NCI-H146 treated with DMSO at 0.1 percent for 48 hours (cell line): ENCODE results near the gene CSF1R.

Experiments used
- DNase-seq: peaks from one replicate; lab custom pipeline; 2025; ENCODE audit not compliant: unreplicated experiment; lab: John Stamatoyannopoulos, UW

Gene CSF1R

DNA sequence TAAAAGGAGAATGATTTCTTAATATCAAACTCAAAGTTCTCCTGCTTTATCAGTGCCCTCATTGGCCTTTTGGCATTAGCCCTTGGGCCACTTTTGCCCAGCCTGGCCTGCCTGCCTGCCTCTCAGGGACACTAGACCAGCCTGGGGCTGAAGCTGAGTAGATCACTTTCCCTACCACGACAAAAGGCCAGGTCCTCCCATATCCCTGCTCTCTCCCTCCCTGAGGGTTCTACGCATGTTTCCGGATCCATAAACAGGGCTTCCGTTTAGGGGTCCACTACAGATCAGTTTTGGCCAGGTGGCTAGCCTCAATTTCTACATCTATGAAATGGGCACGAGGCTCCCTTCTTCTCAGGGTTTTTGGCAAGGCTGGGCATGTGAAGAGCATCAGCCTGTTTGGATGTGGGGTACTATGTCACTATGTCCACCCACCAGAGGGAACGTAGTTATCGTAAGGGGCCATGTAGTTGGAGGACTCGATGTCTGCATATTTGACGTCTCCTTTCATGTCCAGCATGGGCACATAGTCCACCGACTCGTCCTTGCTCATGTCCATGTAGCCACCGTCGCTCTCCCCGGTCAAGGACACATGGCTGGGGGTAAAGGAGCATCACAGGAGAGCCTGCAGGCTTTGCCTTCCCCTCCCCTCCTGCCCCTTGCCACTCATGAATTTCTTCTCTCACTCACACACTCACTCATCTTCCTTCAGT lies 35.2 kb upstream of the CSF1R start:
- DNase-seq = no peak

DNA sequence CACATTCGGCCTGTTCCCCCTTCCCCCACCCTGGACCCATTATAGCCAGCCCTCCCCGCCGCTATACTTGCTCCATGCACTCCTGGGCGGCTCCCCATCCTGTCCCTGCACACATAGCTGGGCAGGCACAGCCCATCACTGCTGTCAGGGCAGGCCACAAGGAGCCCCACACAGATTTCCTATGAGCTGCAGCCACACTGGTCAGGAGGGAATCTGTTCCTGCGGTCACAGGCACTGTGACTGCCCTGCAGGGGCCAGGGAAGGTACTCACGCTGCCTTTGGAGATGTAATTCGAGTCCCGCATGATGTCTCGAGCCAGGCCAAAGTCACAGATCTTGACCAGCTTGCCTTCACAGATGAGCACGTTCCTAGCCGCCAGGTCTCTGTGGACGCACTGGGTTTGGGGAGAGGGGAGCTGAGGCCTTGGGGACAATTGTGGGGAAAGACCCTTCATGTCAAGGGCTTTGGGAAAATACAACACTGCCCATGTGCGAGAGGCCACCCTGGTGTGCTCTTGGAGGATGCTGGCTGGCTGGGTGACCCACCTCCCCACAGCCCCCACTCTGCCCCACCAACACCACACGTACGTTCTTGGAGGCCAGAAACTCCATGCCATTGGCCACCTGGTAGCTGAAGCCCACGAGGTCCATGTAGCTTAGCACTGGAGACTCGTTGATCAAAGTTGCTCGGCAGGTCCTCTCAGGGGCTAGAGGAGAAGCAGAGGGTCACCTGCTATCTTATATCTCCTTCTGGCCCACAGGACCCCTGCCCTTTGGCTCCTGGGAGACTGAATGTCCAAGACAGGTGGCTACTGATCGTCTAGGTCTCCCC lies 34.5 kb upstream of the CSF1R start:
- DNase-seq = no peak

GRCh38 chr5:150120062-150120441 lies 33.7 kb upstream of the CSF1R start:
- no peak for DNase-seq

DNA sequence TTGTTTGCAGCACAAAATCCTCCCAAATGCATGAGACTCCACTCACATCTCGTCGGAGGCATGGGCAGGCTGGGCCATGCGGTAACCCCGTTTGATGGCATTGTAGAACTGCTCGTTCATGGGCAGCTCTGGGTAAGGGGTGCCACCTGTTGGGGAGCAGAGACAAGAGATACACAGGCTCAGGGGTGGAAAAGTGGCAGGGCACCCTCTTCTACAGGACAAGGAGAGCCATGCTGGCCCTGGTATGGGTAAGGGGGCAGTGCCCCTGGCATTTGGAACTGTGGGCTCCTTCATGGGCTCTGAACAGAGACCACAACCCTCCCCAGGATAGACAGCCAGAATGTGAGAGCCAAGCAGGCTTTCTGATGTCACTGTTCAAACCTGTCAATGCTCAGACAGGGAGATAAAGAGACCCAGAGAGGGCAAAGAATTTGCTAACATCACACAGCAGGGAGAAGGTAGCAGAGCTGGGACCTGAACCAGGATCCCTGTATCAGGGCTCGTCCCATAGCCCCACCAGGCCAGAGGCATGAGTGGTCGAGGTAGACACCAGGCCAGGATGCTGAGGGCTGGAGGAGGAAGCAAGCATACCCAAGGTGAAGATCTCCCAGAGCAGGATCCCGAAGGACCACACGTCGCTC lies 33.2 kb upstream of the CSF1R start:
- DNase-seq = no peak

DNA sequence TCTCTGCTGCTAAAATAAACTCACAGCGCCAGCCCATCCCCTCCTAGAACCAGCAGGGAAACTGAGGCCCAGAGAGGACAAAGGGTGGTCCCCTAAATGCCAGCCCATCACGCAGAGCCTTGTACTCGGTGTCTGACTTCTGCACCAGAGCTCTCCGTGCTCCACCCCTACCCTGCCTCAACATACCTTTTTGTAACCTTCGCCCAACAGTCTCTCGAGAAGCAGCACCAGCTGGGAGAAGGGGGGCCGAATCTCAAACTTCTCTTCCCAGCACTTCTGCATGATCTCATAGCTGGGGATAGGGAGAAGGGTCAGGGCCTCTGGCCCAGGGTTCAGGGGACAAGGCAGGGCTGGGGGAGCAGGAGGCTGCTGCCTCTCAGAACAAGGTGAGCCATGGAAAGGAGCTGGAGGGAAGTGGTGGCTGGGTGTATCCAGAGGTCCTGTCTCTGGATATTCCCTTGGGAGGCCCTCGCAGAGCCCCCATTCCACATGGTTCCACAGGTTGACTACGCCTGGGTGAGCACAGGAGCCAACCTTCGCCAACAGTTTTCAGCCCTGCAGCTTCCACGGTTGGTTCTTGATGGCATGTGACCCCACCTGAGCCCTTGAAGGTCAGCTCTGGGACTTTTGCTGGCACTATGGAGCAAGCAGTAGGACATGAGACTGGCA lies 32.3 kb upstream of the CSF1R start:
- DNase-seq = no peak

- DNase-seq = no peak
Measured at GRCh38 chr5:150117945-150118560, 31.7 kb upstream of the CSF1R start.

GRCh38 chr5:150116667-150117400 lies 30.5 kb upstream of the CSF1R start:
- no peak for DNase-seq

DNA sequence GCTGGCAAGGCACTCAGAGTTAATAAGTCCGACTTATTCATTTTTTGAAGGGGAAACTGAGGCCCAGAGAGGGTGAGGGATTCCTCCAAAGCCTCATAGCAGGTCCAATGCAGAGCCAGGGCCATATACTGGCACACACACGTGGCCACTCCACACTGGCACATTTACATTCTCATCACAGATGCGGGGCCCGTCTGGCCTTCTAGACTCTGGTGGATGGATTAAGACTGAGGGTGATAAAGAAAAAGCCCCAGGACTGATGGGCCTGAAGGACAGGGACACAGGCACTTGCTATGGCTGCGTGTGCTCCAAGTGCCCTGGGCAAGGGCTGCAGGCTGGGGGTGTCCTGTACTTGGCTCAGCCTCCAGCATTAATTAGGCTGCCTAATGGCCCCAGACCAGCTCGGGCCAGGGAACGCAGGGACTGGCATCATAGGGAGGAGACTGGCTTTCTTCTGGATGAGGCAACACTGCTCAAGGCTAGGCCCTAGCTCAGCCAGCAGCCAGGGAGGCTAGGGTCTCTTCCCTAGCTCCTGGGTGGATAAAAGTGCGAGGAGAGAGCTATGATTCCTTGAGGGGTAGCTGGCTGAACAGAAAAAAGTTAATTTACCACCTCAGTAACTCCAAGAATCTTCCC lies 28.5 kb upstream of the CSF1R start:
- no peak for DNase-seq

GRCh38 chr5:150114102-150114641 lies 27.8 kb upstream of the CSF1R start:
- DNase-seq = no peak

- no peak for DNase-seq
Measured at GRCh38 chr5:150113047-150113744, 26.8 kb upstream of the CSF1R start.

DNA sequence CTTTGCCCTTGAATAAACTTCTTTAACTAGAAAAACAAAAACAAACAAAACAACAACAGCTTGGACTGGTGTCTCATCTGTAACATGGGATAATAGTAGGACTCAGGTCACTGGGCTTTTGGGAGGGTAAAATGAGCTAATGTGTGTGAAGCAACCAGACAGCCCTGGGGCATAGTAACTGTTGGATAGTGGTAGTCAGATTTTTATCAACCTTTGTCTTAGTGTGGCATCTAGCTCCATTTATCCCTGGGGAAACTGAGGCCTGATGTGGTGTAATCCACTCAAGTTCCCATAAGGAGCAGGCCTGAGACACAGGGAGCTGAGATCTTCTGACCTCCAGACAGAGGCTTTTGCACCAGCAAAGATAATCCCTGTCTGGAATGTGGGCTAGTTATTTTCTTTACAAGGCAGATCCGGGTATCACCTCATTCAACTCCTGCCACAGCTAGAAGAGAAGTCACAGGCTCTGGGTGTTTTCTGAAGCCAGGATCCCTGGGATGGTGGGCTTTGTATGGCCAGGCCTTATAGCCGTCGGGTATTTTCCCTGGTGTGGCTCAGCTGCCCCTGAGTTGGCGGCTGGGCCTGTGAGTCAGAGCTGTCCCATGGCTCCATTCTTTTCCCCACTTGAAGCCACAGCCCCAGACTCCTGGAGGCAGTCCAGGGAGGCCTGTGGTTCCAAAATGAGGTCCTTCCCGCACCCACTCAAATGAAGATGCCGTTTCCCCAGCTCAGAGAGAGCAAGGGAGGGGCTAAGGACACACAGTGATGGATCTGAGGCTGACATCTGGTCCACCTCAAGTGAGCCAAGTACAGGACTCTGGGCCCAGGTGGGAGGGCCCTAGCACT lies 26.1 kb upstream of the CSF1R start:
- DNase-seq = no peak

DNA sequence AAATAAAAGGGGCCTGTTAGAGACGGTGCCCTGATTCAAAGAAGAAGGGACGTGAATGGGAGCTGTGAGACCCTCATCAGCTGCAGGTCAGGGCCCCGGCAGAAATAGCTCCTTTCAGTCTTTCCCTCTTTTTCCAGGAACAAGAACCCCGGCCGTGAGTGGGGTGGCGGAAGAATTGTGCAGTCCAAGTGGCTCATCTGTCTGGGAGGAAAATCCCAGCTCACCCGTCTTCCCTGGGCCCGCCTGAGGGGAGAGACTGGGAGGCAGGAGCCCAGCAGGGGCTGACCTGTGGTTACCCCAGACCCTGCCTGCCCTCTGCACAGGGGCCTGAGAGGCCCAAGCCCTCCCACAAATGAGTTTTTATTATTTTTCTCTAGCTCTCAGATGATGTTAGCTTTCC lies 24.8 kb upstream of the CSF1R start:
- DNase-seq = no peak

DNA sequence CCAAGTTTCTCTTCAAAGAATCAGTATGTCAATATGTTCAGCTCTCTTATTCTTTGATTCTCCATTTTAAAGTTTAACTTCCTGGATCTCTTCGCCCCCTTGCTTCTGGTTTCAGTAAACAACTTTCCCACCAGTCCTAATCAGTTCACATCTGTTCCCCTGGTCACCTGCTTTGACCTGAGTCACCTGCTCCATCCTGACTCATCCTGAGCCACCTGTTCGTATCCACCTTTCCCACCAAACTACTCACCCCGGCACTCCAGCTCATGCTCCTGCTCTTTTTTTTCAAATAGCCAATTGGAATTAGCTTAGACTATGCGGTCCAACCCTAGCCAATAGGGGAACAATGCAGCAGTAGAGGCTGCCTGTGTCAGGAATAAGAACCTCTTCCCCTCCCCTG lies 23.6 kb upstream of the CSF1R start:
- DNase-seq = no peak

DNA sequence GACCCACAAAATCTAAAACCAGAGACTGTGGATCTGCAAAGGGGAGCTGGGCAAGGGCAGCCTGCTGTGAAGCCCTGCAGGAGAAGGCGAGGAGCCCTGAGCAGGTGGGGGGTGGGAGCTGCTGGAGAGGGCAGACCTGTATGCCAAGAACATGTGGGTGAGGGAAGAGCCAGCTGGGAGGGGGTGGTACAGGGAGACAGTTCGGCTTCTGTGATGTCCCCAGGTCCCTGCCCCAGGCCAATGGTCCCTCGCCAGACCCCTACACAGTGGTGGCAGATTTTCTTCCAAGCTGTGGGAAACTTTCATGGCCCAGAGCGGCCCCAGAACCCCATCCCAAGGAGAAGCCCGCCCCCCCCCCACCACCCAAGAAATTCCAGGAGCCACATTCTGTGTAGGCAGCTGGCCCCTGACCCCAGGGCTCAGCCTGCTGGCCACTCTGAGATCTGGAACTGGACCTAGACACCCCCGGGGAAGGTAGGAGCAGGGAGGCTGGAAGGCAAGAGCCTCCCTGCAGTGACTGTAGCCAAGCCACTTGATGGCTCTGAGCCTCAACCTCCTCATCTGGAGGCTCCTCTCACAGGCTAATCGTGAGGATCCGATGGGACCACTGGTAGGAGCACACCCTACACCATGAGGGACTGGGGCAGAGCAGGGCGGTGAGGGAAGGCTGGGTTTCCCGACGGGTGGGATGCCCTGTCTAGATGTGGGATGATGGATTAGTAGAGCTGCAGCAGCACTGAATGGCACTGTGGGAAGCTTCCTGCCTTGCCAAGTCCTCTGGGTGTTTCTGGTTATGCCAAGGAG lies 22.6 kb upstream of the CSF1R start:
- no peak for DNase-seq

DNA sequence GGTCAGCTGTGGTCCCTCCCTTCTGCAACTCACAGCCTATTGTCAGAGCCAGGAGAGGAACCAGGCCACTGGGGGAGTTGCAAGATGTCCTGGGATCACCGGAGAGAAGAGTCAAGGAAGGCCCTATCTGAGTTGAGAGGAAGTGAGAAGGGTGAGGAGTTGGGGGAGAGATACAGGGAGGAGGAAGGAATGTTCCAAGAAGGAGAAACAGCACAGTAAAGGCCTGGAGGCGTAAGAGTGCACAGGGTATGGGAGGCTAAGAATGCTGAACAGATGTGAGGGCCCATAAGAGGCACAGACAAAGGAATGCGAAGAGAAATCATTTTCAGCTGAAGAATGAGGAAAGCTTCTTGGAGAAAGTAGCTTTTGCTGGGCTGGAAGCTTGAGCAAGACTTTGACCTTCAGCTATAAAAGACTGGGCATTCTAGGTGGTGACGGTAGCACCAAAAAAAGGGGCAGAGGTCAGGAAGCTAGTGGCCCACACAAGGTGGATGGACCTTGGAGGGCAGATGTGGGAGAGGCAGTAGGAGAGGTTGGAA lies 21.6 kb upstream of the CSF1R start:
- no peak for DNase-seq

- peak; percentile 15 for DNase-seq
Measured at GRCh38 chr5:150106674-150107426, 20.5 kb upstream of the CSF1R start.
